ENCODE results near the gene RD3L. TPM values are rescaled to one million over a fixed set of nuclear protein-coding genes. Genes with fewer than 3 reads are reported as not detected.

The RD3L gene
- total RNA-seq, 1 donor from 2014 or later, result not detected

GRCh38 chr14:103897075-103897947, 45.0 kb downstream of the RD3L start:
- DNase-seq (ENCODE audit: extremely low read depth, low read depth, low spot score), result no peak

- no peak for DNase-seq (ENCODE audit: extremely low read depth, low read depth, low spot score)
Measured at GRCh38 chr14:103896578-103896977, 45.8 kb downstream of the RD3L start.

GRCh38 chr14:103894723-103895059, 47.6 kb downstream of the RD3L start:
- no peak for DNase-seq (ENCODE audit: extremely low read depth, low read depth, low spot score)

- DNase-seq (ENCODE audit: extremely low read depth, low read depth, low spot score), result no peak
Measured at GRCh38 chr14:103894034-103894722, 48.2 kb downstream of the RD3L start.

- no peak for DNase-seq (ENCODE audit: extremely low read depth, low read depth, low spot score)
Measured at GRCh38 chr14:103892247-103892646, 50.1 kb downstream of the RD3L start.

GRCh38 chr14:103891667-103892215, 50.6 kb downstream of the RD3L start:
- no peak for DNase-seq (ENCODE audit: extremely low read depth, low read depth, low spot score)

GRCh38 chr14:103890821-103891666, 51.3 kb downstream of the RD3L start:
- no peak for DNase-seq (ENCODE audit: extremely low read depth, low read depth, low spot score)

Other genes starting within 250 kb of the RD3L start
- 14.2 and 15.5 TPM in 2 replicates for gene XRCC3, start 227.1 kb downstream of the RD3L start, total RNA-seq
- 90.4 and 121 TPM in 2 replicates for gene ZFYVE21, start 226.7 kb downstream of the RD3L start, total RNA-seq
- 13.1 and 39.8 TPM in 2 replicates for gene PPP1R13B, start 95.0 kb downstream of the RD3L start, total RNA-seq
- gene TDRD9, start 14.1 kb downstream of the RD3L start, total RNA-seq, result 0.10 and 5.0 TPM in 2 replicates
- gene ASPG, start 143.2 kb upstream of the RD3L start, total RNA-seq, result not detected in 2 replicates
- 8.0 and 19.8 TPM in 2 replicates for gene KIF26A, start 196.1 kb upstream of the RD3L start, total RNA-seq

Measured in glomerular endothelial cell (primary cell).